HUES64 (cell line): ENCODE results near the gene SPATA31C1. TPM values are rescaled to one million over a fixed set of nuclear protein-coding genes. Genes with fewer than 3 reads are reported as not detected.
"Not testable (repeated sequence)": the region's sequence is repeated elsewhere in the genome, so short reads cannot be mapped to it uniquely, and the experiment has no call there.

Experiments
- H3K27ac ChIP-seq: 2 replicates; pipeline ENCODE4 v1.7.0; 2013; ENCODE audit warnings: low read depth, low read length, inconsistent platforms
- H3K27me3 ChIP-seq: 2 replicates; pipeline ENCODE4 v1.6.1; 2013; ENCODE audit warnings: mild to moderate bottlenecking, low read length; ENCODE audit not compliant: insufficient read depth
- H3K36me3 ChIP-seq: 2 replicates; pipeline ENCODE4 v1.6.1; 2013; ENCODE audit warnings: mild to moderate bottlenecking, low read length; ENCODE audit not compliant: insufficient read depth
- H3K4me1 ChIP-seq: 2 replicates; pipeline ENCODE4 v1.6.1; 2013; ENCODE audit warnings: mild to moderate bottlenecking, low read length, moderate library complexity; ENCODE audit not compliant: insufficient read depth
- H3K4me3 ChIP-seq: 2 replicates; pipeline ENCODE4 v1.5.1; 2013; ENCODE audit warnings: mild to moderate bottlenecking, low read length, moderate library complexity
- H3K9ac ChIP-seq: 2 replicates; pipeline ENCODE4 v1.6.1; 2013; ENCODE audit warnings: mild to moderate bottlenecking, low read depth, low read length
- H3K9me3 ChIP-seq: 2 replicates; pipeline ENCODE4 v1.6.1; 2013; ENCODE audit warnings: low read depth, low read length; ENCODE audit not compliant: insufficient read depth
- WGBS: fragments of 150-250, 120-280 bp; methylation state at CpG from one replicate; pipeline ENCODE4 v1.1.7; 2013; ENCODE audit warnings: missing lambda C conversion rate; 5-methylcytosine and 5-hydroxymethylcytosine counted together
- polyA plus RNA-seq, 2 experiments: library from polyadenylated mRNA; stranded (reverse); fragments of 50-300 nt; gene quantifications; one replicate each; pipeline ENCODE4 v1.2.3, GENCODE V29; 2013

Gene SPATA31C1
- polyA plus RNA-seq (2013, experiment 1 of 2): 0.20 TPM
- 0.19 TPM for polyA plus RNA-seq (2013, experiment 2 of 2)

GRCh38 chr9:87917662-87918061 lies at the start of gene SPATA31C1:
TSS of gene SPATA31C1 (plus strand) at chr9:87917962.
- H3K4me3 ChIP-seq, H3K4me1 ChIP-seq, H3K27me3 ChIP-seq, H3K9ac ChIP-seq, H3K27ac ChIP-seq, H3K36me3 ChIP-seq, H3K9me3 ChIP-seq: not testable (repeated sequence)
- no CpG with 5 or more reads among the region's 8 CpGs for WGBS

- Histone ChIP-seq H3K9me3 (no peaks in the 10 kb centered on the region), H3K9ac (no peak overlapping the region), H3K4me1 (peaks cover 1% of the 10 kb centered on the region; the same call in 1 of the 2 replicates), H3K27me3 (no peaks in the 10 kb centered on the region), H3K27ac (no peak overlapping the region), H3K36me3 (no peaks in the 10 kb centered on the region), H3K4me3 (no peak overlapping the region)
- 95% methylated on average over 9 of the region's 9 CpGs for WGBS
Observed at GRCh38 chr9:87868175-87868574, 49.6 kb upstream of the SPATA31C1 start.

- Histone ChIP-seq H3K9me3 (no peaks in the 10 kb centered on the region), H3K36me3 (no peaks in the 10 kb centered on the region), H3K9ac (no peak overlapping the region), H3K4me3 (no peak overlapping the region), H3K4me1 (no peaks in the 10 kb centered on the region; the same call in 1 of the 2 replicates), H3K27ac (no peak overlapping the region), H3K27me3 (no peaks in the 10 kb centered on the region)
- 92% methylated on average over 3 of the region's 3 CpGs for WGBS
Observed at GRCh38 chr9:87868635-87869034, 49.1 kb upstream of the SPATA31C1 start.

- Histone ChIP-seq H3K9me3 (no peaks in the 10 kb centered on the region), H3K36me3 (no peaks in the 10 kb centered on the region), H3K9ac (no peak overlapping the region), H3K4me1 (no peaks in the 10 kb centered on the region), H3K27me3 (no peaks in the 10 kb centered on the region), H3K4me3 (no peak overlapping the region), H3K27ac (no peak overlapping the region)
- 87% methylated on average over 11 of the region's 11 CpGs for WGBS
Observed at GRCh38 chr9:87869082-87869481, 48.7 kb upstream of the SPATA31C1 start.

GRCh38 chr9:87871425-87872078 lies 46.2 kb upstream of the SPATA31C1 start:
- 94% methylated on average over 6 of the region's 7 CpGs for WGBS

GRCh38 chr9:87872079-87872624 lies 45.6 kb upstream of the SPATA31C1 start:
- no peaks in the 10 kb centered on the region for H3K36me3 ChIP-seq
- no peak overlapping the region for H3K9ac ChIP-seq
- 93% methylated on average over 8 of the region's 8 CpGs for WGBS
- H3K27me3 ChIP-seq: no peaks in the 10 kb centered on the region
- H3K4me1 ChIP-seq: no peaks in the 10 kb centered on the region; the same call in 1 of the 2 replicates
- no peaks in the 10 kb centered on the region for H3K9me3 ChIP-seq
- H3K4me3 ChIP-seq: no peak overlapping the region
- no peak overlapping the region for H3K27ac ChIP-seq

More at GRCh38 chr9:87871425-87872078, 46.2 kb upstream of the SPATA31C1 start:
- Histone ChIP-seq H3K9me3 (no peaks in the 10 kb centered on the region), H3K36me3 (no peaks in the 10 kb centered on the region), H3K4me1 (no peaks in the 10 kb centered on the region; the same call in 1 of the 2 replicates), H3K9ac (no peak overlapping the region), H3K27ac (no peak overlapping the region), H3K4me3 (no peak overlapping the region), H3K27me3 (no peaks in the 10 kb centered on the region)

- Histone ChIP-seq H3K4me3 (no peak overlapping the region), H3K27ac (no peak overlapping the region), H3K9ac (no peak overlapping the region), H3K27me3 (no peaks in the 10 kb centered on the region), H3K9me3 (no peaks in the 10 kb centered on the region), H3K4me1 (no peaks in the 10 kb centered on the region; the same call in 1 of the 2 replicates), H3K36me3 (no peaks in the 10 kb centered on the region)
- 95% methylated on average over 5 of the region's 5 CpGs for WGBS
Observed at GRCh38 chr9:87873607-87874303, 44.0 kb upstream of the SPATA31C1 start.

- Histone ChIP-seq H3K27me3 (no peaks in the 10 kb centered on the region), H3K9ac (no peak overlapping the region), H3K36me3 (no peaks in the 10 kb centered on the region), H3K4me3 (no peak overlapping the region), H3K9me3 (no peaks in the 10 kb centered on the region), H3K4me1 (peaks cover 3% of the 10 kb centered on the region), H3K27ac (no peak overlapping the region)
- 89% methylated on average over 7 of the region's 7 CpGs for WGBS
Observed at GRCh38 chr9:87874304-87874623, 43.5 kb upstream of the SPATA31C1 start.

- Histone ChIP-seq H3K9me3 (no peaks in the 10 kb centered on the region), H3K4me1 (peaks cover 4% of the 10 kb centered on the region), H3K27me3 (no peaks in the 10 kb centered on the region), H3K36me3 (no peaks in the 10 kb centered on the region), H3K9ac (no peak overlapping the region), H3K4me3 (no peak overlapping the region), H3K27ac (no peak overlapping the region)
Observed at GRCh38 chr9:87875060-87875459, 42.7 kb upstream of the SPATA31C1 start.

- H3K27ac ChIP-seq: no peak overlapping the region
Observed at GRCh38 chr9:87875831-87876545, 41.8 kb upstream of the SPATA31C1 start.

GRCh38 chr9:87876708-87877107 lies 41.1 kb upstream of the SPATA31C1 start:
- Histone ChIP-seq H3K27ac (no peak overlapping the region), H3K4me1 (peaks cover 4% of the 10 kb centered on the region), H3K27me3 (no peaks in the 10 kb centered on the region), H3K9ac (no peak overlapping the region), H3K4me3 (no peak overlapping the region), H3K9me3 (no peaks in the 10 kb centered on the region), H3K36me3 (no peaks in the 10 kb centered on the region)
- 94% methylated on average over 5 of the region's 5 CpGs for WGBS

More at GRCh38 chr9:87875831-87876545, 41.8 kb upstream of the SPATA31C1 start:
- H3K9me3 ChIP-seq: no peaks in the 10 kb centered on the region
- no peaks in the 10 kb centered on the region for H3K36me3 ChIP-seq
- no peaks in the 10 kb centered on the region for H3K27me3 ChIP-seq
- no peak overlapping the region for H3K9ac ChIP-seq
- peaks cover 4% of the 10 kb centered on the region for H3K4me1 ChIP-seq
- H3K4me3 ChIP-seq: no peak overlapping the region
- 64% methylated on average over 5 of the region's 5 CpGs for WGBS
